Trophoblast cell (in vitro differentiated cells and primary cell): Measurements from ENCODE around the gene DNMBP.

ENCODE experiments used
- DNase-seq, 2 donors: peaks; one replicate each; pipeline ENCODE4 v3.0.0-alpha.2; 2016
- H2AFZ ChIP-seq: 2 replicates; pipeline ENCODE4 v1.6.1; 2013; ENCODE audit warnings: low read length, moderate library complexity, mild to moderate bottlenecking; ENCODE audit not compliant: insufficient read depth, poor library complexity
- H2AK5ac ChIP-seq: 2 replicates; pipeline ENCODE4 v1.6.1; 2013; ENCODE audit warnings: mild to moderate bottlenecking, low read length
- H2BK120ac ChIP-seq: 2 replicates; pipeline ENCODE4 v1.6.1; 2013; ENCODE audit warnings: low read length, mild to moderate bottlenecking, moderate library complexity; ENCODE audit not compliant: insufficient read depth, poor library complexity
- H2BK12ac ChIP-seq: 2 replicates; pipeline ENCODE4 v1.6.1; 2013; ENCODE audit warnings: mild to moderate bottlenecking, low read length, moderate library complexity
- H2BK5ac ChIP-seq: 2 replicates; pipeline ENCODE4 v1.6.1; 2013; ENCODE audit warnings: low read length, low read depth, moderate library complexity, mild to moderate bottlenecking; ENCODE audit not compliant: poor library complexity
- H3K14ac ChIP-seq: 2 replicates; pipeline ENCODE4 v1.6.1; 2013; ENCODE audit warnings: mild to moderate bottlenecking, low read length
- H3K18ac ChIP-seq: 2 replicates; pipeline ENCODE4 v1.6.1; 2013; ENCODE audit warnings: mild to moderate bottlenecking, low read length
- H3K23ac ChIP-seq: 2 replicates; pipeline ENCODE4 v1.6.1; 2013; ENCODE audit warnings: low read length
- H3K27ac ChIP-seq: 2 replicates; pipeline ENCODE4 v1.5.1; 2013; ENCODE audit warnings: low read depth, mild to moderate bottlenecking, inconsistent platforms, low read length, moderate library complexity
- H3K27me3 ChIP-seq: 2 replicates; pipeline ENCODE4 v1.6.1; 2013; ENCODE audit warnings: inconsistent platforms, mild to moderate bottlenecking, low read length, moderate library complexity; ENCODE audit not compliant: insufficient read depth
- H3K36me3 ChIP-seq, 2 experiments: 1 replicate in 1 of 2; 2 replicates in 1 of 2; pipeline ENCODE4 v1.6.1; 2013; ENCODE audit warnings: low read length in 2 of 2, mild to moderate bottlenecking in 2 of 2, moderate library complexity in 1 of 2; ENCODE audit not compliant: insufficient read depth in 2 of 2, control insufficient read depth in 1 of 2
- H3K4ac ChIP-seq: 2 replicates; pipeline ENCODE4 v1.6.1; 2013; ENCODE audit warnings: low read depth, mild to moderate bottlenecking, low read length, moderate library complexity
- H3K4me1 ChIP-seq, 2 experiments: 1 replicate in 1 of 2; 2 replicates in 1 of 2; pipeline ENCODE4 v1.6.1; 2013; ENCODE audit warnings: low read length in 2 of 2, mild to moderate bottlenecking in 2 of 2, moderate library complexity in 1 of 2; ENCODE audit not compliant: insufficient read depth in 2 of 2, control insufficient read depth in 1 of 2
- H3K4me2 ChIP-seq: 2 replicates; pipeline ENCODE4 v1.6.1; 2013; ENCODE audit warnings: inconsistent platforms, mild to moderate bottlenecking, low read length, moderate library complexity
- H3K4me3 ChIP-seq: 2 replicates; pipeline ENCODE4 v1.5.1; 2013; ENCODE audit warnings: mild to moderate bottlenecking, low read depth, low read length, inconsistent platforms
- H3K79me1 ChIP-seq: one replicate; pipeline ENCODE4 v1.6.1; 2013; ENCODE audit warnings: low read length
- H3K79me2 ChIP-seq: 2 replicates; pipeline ENCODE4 v1.6.1; 2013; ENCODE audit warnings: low read length, mild to moderate bottlenecking; ENCODE audit not compliant: control insufficient read depth, insufficient read depth, poor library complexity
- H3K9ac ChIP-seq: 2 replicates; pipeline ENCODE4 v1.6.1; 2013; ENCODE audit warnings: mild to moderate bottlenecking, low read length
- H3K9me3 ChIP-seq: 2 replicates; pipeline ENCODE4 v1.6.1; 2013; ENCODE audit warnings: low read depth, mild to moderate bottlenecking, control low read depth, inconsistent platforms, low read length; ENCODE audit not compliant: insufficient read depth
- H4K12ac ChIP-seq: 2 replicates; pipeline ENCODE4 v1.6.1; 2013; ENCODE audit warnings: low read depth, mild to moderate bottlenecking, low read length, moderate library complexity
- H4K8ac ChIP-seq: 2 replicates; pipeline ENCODE4 v1.6.1; 2013; ENCODE audit warnings: low read depth, mild to moderate bottlenecking, low read length, moderate library complexity
- H4K91ac ChIP-seq: one replicate; pipeline ENCODE4 v1.6.1; 2013; ENCODE audit warnings: low read depth, mild to moderate bottlenecking, low read length, moderate library complexity
- WGBS: extraction: QIAGEN DNeasy Blood & Tissue Kit; methylation state at CpG from one replicate; pipeline ENCODE4 v1.1.7; 2013; ENCODE audit warnings: missing lambda C conversion rate; ENCODE audit not compliant: insufficient read length, insufficient coverage; ENCODE audit errors: extremely low coverage; 5-methylcytosine and 5-hydroxymethylcytosine counted together

Gene DNMBP

DNA sequence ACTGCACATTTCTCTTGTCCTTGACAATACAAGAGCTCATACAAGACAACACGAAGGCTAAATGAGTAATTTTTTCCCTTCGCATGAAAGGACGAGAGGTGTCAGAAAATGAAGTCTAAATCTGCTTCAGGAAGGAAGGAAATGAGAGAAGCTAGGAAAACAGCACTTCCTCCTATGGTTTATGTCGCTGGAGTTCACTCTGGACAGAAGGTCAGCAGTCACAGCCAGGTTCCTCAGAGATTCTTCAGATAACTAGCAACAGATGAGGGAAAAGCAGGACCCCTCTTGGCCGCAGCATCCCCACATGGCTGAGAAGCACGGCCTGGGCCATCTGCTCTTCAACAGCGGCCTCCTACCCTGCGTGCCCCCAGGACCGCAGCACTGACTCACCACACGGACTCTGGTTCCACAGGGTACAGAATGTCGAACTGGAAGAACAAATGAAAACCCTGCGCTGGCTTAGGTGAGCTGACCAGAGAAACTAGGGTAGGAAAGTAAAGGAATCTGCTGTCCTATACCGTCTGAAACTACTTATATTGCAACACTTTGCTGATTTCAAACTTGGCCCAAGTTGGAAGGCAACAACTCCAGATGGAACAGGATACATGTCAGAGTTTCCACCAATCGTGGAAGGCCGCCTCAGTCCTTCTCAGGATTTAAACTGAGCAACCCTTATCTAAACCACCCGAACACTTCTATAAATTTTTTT is 26.3 kb downstream of the DNMBP start:
- no peak overlapping the region for H2BK5ac ChIP-seq
- H4K12ac ChIP-seq: no peak overlapping the region
- H3K4me2 ChIP-seq: peak overlapping the region; percentile 25
- DNase-seq: peak; percentile 30 to 60
- no peak overlapping the region for H3K18ac ChIP-seq
- H3K36me3 ChIP-seq: no peaks in the 10 kb centered on the region
- H2BK12ac ChIP-seq: no peak overlapping the region
- no peak overlapping the region for H3K4me3 ChIP-seq
- H3K23ac ChIP-seq: no peak overlapping the region
- H3K79me1 ChIP-seq: peaks cover 4% of the 10 kb centered on the region
- no peaks in the 10 kb centered on the region for H3K79me2 ChIP-seq
- H3K27me3 ChIP-seq: no peaks in the 10 kb centered on the region
- H4K8ac ChIP-seq: no peak overlapping the region
- no peak overlapping the region for H2AK5ac ChIP-seq
- H2AFZ ChIP-seq: no peak overlapping the region
- H3K4ac ChIP-seq: no peak overlapping the region
- H3K9me3 ChIP-seq: no peaks in the 10 kb centered on the region
- H3K4me1 ChIP-seq: peaks cover 3 to 12% of the 10 kb centered on the region in 2 experiments
- no peak overlapping the region for H2BK120ac ChIP-seq
- WGBS: no CpG with 5 or more reads among the region's 16 CpGs
- no peak overlapping the region for H4K91ac ChIP-seq
- H3K14ac ChIP-seq: no peak overlapping the region
- H3K9ac ChIP-seq: no peak overlapping the region
- peak overlapping the region; percentile 65 for H3K27ac ChIP-seq

GRCh38 chr10:99982728-99983127 is 27.0 kb downstream of the DNMBP start:
- WGBS: no CpG with 5 or more reads among the region's 5 CpGs
- no peak overlapping the region for H3K4me2 ChIP-seq

GRCh38 chr10:99981581-99982199 is 28.1 kb downstream of the DNMBP start:
- H3K4me1 ChIP-seq: peaks cover 3 to 12% of the 10 kb centered on the region in 2 experiments
- no peak overlapping the region for H3K4me2 ChIP-seq
- no peaks in the 10 kb centered on the region for H3K36me3 ChIP-seq
- H3K79me1 ChIP-seq: peaks cover 7% of the 10 kb centered on the region
- no peaks in the 10 kb centered on the region for H3K27me3 ChIP-seq
- H3K23ac ChIP-seq: no peak overlapping the region
- no peak overlapping the region for H3K4me3 ChIP-seq
- H3K27ac ChIP-seq: no peak overlapping the region
- H4K91ac ChIP-seq: no peak overlapping the region
- no peak overlapping the region for H3K14ac ChIP-seq
- H3K18ac ChIP-seq: no peak overlapping the region
- peak overlapping the region; percentile 56 for H3K4ac ChIP-seq
- DNase-seq: no peak
- H3K9me3 ChIP-seq: no peaks in the 10 kb centered on the region
- H4K12ac ChIP-seq: no peak overlapping the region
- H2BK5ac ChIP-seq: no peak overlapping the region
- H2BK12ac ChIP-seq: no peak overlapping the region
- peak overlapping the region; percentile 73 for H2AK5ac ChIP-seq
- no peak overlapping the region for H2AFZ ChIP-seq
- no peak overlapping the region for H4K8ac ChIP-seq
- no CpG with 5 or more reads among the region's 6 CpGs for WGBS
- no peak overlapping the region for H3K9ac ChIP-seq
- H3K79me2 ChIP-seq: no peaks in the 10 kb centered on the region
- no peak overlapping the region for H2BK120ac ChIP-seq

More at GRCh38 chr10:99982728-99983127, 27.0 kb downstream of the DNMBP start:
- Histone ChIP-seq H2BK5ac (no peak overlapping the region), H3K9me3 (no peaks in the 10 kb centered on the region), H2BK120ac (no peak overlapping the region), H2AFZ (no peak overlapping the region), H2BK12ac (no peak overlapping the region), H3K79me1 (peaks cover 5% of the 10 kb centered on the region), H3K79me2 (no peaks in the 10 kb centered on the region), H4K8ac (no peak overlapping the region), H4K91ac (no peak overlapping the region), H3K4me3 (no peak overlapping the region), H3K36me3 (no peaks in the 10 kb centered on the region), H3K14ac (no peak overlapping the region), H4K12ac (no peak overlapping the region), H2AK5ac (no peak overlapping the region), H3K4me1 (peaks cover 3 to 12% of the 10 kb centered on the region in 2 experiments), H3K18ac (no peak overlapping the region), H3K4ac (peak overlapping the region; percentile 27), H3K9ac (no peak overlapping the region), H3K27me3 (no peaks in the 10 kb centered on the region), H3K27ac (no peak overlapping the region), H3K23ac (no peak overlapping the region)
- DNase-seq: no peak

GRCh38 chr10:99979066-99979685 is 30.6 kb downstream of the DNMBP start:
- Histone ChIP-seq H3K4ac (no peak overlapping the region), H3K18ac (no peak overlapping the region), H2BK5ac (no peak overlapping the region), H3K14ac (no peak overlapping the region), H3K27me3 (no peaks in the 10 kb centered on the region), H4K8ac (no peak overlapping the region), H3K4me2 (no peak overlapping the region), H2BK12ac (no peak overlapping the region), H3K4me1 (peaks cover 0 to 13% of the 10 kb centered on the region in 2 experiments), H3K79me2 (peaks cover 5% of the 10 kb centered on the region), H2AFZ (no peak overlapping the region), H3K4me3 (no peak overlapping the region), H3K79me1 (peaks cover 8% of the 10 kb centered on the region), H2BK120ac (no peak overlapping the region), H3K9me3 (no peaks in the 10 kb centered on the region), H4K12ac (no peak overlapping the region), H3K36me3 (peaks cover 0 to 2% of the 10 kb centered on the region in 2 experiments), H3K27ac (no peak overlapping the region), H3K9ac (no peak overlapping the region), H4K91ac (no peak overlapping the region), H2AK5ac (no peak overlapping the region), H3K23ac (no peak overlapping the region)
- no CpG with 5 or more reads among the region's 5 CpGs for WGBS
- DNase-seq: no peak
